Measurements from ENCODE around the gene CCDC141. TPM values are rescaled to one million over a fixed set of nuclear protein-coding genes. Genes with fewer than 3 reads are reported as not detected.
"Not testable (repeated sequence)": the region's sequence is repeated elsewhere in the genome, so short reads cannot be mapped to it uniquely, and the experiment has no call there.

CCDC141 gene, protein sequence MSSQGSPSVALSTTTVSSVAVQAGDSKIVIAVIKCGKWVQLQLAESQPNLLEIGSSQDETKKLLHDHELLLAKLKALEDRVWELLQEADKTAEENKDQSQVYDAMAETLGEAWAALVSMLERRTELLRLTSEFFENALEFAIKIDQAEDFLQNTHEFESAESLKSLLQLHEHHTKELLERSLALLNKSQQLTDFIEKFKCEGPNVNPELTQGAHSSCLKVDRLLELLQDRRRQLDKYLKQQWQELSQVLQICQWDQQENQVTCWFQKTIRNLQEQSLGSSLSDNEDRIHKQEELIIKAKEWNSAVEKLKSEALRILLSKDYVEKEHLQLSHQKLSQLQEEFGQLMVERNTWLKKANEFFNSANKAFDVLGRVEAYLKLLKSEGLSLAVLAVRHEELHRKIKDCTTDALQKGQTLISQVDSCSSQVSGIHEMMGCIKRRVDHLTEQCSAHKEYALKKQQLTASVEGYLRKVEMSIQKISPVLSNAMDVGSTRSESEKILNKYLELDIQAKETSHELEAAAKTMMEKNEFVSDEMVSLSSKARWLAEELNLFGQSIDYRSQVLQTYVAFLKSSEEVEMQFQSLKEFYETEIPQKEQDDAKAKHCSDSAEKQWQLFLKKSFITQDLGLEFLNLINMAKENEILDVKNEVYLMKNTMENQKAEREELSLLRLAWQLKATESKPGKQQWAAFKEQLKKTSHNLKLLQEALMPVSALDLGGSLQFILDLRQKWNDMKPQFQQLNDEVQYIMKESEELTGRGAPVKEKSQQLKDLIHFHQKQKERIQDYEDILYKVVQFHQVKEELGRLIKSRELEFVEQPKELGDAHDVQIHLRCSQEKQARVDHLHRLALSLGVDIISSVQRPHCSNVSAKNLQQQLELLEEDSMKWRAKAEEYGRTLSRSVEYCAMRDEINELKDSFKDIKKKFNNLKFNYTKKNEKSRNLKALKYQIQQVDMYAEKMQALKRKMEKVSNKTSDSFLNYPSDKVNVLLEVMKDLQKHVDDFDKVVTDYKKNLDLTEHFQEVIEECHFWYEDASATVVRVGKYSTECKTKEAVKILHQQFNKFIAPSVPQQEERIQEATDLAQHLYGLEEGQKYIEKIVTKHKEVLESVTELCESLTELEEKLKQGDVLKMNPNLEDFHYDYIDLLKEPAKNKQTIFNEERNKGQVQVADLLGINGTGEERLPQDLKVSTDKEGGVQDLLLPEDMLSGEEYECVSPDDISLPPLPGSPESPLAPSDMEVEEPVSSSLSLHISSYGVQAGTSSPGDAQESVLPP (N-terminal part only)
- 0.20 and 0.87 TPM in 2 replicates for total RNA-seq

GRCh38 chr2:179049546-179050311 is at the start of gene CCDC141:
Gene CCDC141, minus strand, starts transcription at chr2:179050137. Its CDS starts 196 bp downstream, at chr2:179049941.
- peak in 1 of 2 donors; percentile 47 for DNase-seq (ENCODE audit: low read depth in 2 of 2)

GRCh38 chr2:179098080-179098689 is 48.2 kb upstream of the CCDC141 start:
- DNase-seq (ENCODE audit: low read depth in 2 of 2), result no peak

GRCh38 chr2:179097131-179097530 is 47.2 kb upstream of the CCDC141 start:
- no peak for DNase-seq (ENCODE audit: low read depth in 2 of 2)

- no peak for DNase-seq (ENCODE audit: low read depth in 2 of 2)
Observed at GRCh38 chr2:179096090-179096489, 46.2 kb upstream of the CCDC141 start.

DNA sequence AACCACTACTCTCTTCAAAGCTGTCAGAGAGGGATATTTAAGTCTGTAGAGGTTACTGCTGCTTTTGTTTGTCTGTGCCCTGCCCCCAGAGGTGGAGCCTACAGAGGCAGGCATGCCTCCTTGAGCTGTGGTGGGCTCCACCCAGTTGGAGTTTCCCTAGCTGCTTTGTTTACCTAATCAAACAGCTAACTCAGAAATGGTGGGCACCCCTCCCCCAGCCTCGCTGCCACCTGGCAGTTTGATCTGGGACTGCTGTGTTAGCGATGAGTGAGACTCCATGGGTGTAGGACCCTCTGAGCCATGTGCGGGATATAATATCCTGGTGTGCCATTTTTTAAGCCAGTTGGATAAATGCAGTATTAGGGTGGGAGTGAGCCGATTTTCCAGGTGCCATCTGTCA is 43.0 kb upstream of the CCDC141 start:
- DNase-seq (ENCODE audit: low read depth in 2 of 2), result not testable (repeated sequence)

DNA sequence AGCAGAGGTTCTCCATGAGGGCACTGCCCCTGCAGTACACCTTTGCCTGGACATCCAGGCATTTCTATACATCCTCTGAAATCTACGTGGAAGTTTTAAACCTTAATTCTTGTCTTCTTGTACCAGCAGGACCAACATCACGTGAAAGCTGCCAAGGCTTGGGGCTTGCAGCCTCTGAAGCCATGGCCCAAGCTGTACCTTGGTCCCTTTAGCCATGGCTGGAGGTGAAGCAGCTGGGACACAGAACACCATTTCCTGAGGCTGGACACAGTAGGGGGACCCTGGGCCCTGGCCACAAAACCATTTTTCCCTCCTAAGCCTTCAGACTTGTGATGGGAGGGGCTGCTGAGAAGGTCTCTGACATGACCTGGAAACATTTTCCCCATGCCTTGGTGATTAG is 32.8 kb upstream of the CCDC141 start:
- DNase-seq (ENCODE audit: low read depth in 2 of 2), result no peak

DNA sequence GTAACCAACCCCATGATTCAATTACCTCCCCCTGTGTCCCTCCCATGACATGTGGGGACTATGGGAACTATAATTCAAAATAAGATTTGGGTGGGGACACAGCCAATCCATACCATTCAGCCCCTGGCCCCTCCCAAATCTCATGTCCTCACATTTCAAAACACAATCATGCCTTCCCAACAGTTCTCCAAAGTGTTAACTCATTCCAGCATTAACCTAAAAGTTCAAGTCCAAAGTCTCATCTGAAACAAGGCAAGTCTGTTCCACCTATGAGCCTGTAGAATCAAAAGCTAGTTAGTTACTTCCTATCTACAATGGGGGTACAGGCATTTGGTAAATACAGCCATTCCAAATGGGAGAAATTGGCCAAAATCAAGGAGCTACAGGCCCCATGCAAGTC is 32.0 kb upstream of the CCDC141 start:
- no peak for DNase-seq (ENCODE audit: low read depth in 2 of 2)

- no peak for DNase-seq (ENCODE audit: low read depth in 2 of 2)
Observed at GRCh38 chr2:179072527-179072926, 22.6 kb upstream of the CCDC141 start.

DNA sequence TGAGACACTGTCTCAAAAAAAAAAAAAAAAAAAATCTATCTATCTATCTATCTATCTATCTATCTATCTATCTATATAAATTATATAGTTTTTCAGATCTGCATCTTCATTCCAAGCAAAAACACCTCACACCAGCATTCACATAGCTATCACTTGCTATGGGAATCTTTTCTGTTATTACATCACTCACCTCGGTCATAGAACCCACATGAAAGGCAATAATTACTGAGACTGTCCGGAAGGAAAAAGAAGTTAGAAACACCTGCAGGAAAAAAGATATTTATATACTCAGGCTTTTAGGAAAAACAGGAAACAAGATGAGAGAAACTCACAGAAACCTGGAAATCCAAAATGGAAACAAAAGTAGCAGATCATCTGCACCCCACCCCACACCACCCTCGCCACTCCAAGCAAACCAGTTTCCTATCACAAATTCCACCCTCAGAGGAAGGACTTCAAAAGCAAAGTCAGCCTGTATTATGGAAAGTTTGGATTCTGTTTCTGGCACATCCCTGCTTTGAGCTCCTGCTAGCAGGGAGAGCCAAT is 21.9 kb upstream of the CCDC141 start:
- peak in 1 of 2 donors; percentile 85 for DNase-seq (ENCODE audit: low read depth in 2 of 2)

DNA sequence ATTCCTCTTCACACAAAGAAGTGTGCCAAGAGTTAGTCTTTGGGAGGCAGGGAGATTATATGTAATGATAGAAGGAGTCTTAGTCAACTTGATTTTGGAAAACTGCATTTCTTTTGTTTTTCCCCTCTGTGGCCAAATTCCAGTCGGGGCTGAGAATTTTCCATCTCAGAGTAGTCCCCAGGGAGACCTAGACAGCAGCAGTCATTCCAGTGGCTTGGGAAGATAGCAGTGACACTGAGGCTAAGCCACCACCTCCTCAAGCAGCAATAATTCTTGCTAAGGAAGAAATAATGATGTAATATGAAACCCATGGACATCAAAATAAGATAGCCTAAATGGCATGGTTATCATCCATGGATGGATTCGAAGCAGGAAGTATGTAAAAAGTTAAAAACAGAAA is 21.0 kb upstream of the CCDC141 start:
- no peak for DNase-seq (ENCODE audit: low read depth in 2 of 2)

DNA sequence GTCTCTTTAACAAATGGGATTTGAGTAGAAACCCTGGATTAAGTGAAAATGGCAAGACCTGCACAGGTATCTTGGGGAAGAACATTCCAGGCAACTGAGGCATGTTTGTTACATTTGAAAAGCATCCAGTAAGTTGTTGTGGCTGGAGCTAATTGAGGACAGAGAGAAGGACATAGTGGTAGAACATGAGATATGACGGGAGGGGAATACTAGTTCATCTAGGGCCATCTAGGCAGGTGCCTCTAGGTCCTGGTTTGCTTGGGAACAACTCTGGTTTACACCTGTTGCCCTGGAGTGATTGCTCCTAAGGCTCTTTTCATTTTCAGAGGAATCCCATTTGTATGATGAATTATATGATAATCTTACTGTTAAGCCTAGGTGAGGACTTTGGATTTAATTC is 19.7 kb upstream of the CCDC141 start:
- no peak for DNase-seq (ENCODE audit: low read depth in 2 of 2)

DNA sequence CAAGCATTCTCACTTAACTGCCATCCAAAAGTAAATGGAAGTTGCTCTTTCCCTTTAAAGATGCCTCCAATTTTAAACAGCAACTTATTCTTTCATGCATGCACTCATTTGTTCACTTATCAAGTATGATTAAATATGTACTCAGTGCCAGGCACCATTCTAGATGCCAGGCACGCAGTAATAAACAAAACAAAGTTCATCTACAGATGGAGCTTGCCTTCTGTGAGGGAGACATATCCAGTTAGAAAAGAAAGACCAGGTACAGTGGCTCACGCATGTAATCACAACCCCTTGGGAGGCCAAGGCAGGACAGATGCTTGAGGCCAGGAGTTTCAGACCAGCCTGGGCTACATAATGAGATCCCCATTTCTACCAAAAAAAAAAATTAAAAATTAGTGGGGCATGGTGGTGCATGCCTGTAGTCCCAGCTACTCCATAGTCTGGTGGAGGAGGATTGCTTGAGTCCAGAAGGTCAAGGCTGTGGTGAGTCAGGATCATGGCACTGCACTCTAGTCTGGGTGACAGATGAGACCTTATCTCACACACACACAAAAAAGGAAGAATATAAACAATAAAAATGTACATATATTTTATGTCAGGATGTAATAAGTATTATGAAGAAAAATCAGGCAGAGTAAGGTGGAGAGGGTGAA is 19.2 kb upstream of the CCDC141 start:
- no peak for DNase-seq (ENCODE audit: low read depth in 2 of 2)

- no peak for DNase-seq (ENCODE audit: low read depth in 2 of 2)
Observed at GRCh38 chr2:179059026-179059700, 9.2 kb upstream of the CCDC141 start.

GRCh38 chr2:179057737-179058136 is 7.8 kb upstream of the CCDC141 start:
- DNase-seq (ENCODE audit: low read depth in 2 of 2), result no peak

DNA sequence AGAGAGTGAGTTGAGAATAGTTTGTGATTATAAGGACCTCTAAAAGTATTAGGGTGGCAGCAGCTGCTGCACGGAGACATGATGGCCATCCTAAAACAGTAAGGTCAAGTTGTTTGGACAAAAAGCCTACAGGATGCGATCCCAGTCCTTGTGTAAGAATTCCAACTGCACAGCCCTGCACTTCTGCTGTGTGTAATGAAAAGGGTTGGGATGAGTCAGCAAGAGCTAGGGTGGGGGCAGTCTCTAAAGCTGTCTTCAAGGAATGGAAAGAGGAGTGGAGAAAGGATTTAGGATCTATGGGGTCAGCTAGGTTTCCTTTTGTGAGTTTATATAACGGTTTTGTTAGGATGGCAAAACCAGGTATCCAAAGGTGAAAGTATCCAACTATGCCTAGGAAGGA is 3.6 kb upstream of the CCDC141 start:
- not testable (repeated sequence) for DNase-seq (ENCODE audit: low read depth in 2 of 2)

- peak in 1 of 2 donors; percentile 54 for DNase-seq (ENCODE audit: low read depth in 2 of 2)
Observed at GRCh38 chr2:179051250-179051649, 1.3 kb upstream of the CCDC141 start.

GRCh38 chr2:179050755-179051154 is 818 bp upstream of the CCDC141 start:
- no peak for DNase-seq (ENCODE audit: low read depth in 2 of 2)

GRCh38 chr2:179049203-179049545 is 763 bp downstream of the CCDC141 start:
- DNase-seq (ENCODE audit: low read depth in 2 of 2), result no peak

DNA sequence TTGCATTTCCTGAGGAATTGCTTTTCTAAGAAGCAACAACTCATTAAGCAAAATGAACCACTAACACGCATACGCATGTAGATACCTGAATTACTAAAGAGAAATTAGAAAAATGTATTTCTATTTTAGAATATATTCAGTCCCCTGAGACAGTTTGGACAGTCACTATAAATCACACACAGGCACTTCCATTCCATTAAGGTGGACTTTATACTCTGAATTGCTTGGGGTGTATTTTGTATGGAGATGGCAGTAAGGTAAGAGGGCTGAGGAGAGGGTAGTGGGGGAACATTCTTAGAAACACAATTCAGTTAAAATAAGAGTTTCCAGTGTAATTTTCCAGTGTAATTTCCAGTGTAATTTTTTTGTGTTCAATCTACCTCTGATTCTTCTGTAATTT is 1.8 kb downstream of the CCDC141 start:
- DNase-seq (ENCODE audit: low read depth in 2 of 2), result no peak

All from lung microvascular endothelial cell (primary cell).